HEK293 (cell line): ENCODE measurements around the gene C8B.

Experiments used
- CTCF ChIA-PET: fragments of 350-600 bp; formaldehyde crosslinking; extraction: SDS; loops from one replicate; lab custom pipeline; 2021; ENCODE audit warnings: antibody characterized with exemption; lab: Yijun Ruan, JAX
- POLR2A ChIA-PET: fragments of 300-600 bp; formaldehyde crosslinking; extraction: SDS; loops from one replicate; lab custom pipeline; 2020; ENCODE audit warnings: antibody characterized with exemption, inconsistent platforms; lab: Yijun Ruan, JAX
- H3K27ac ChIP-seq: fragments of 200-500 bp; sonication (Bioruptor generic); 2 replicates; pipeline ENCODE4 v1.5.1; 2014; ENCODE audit warnings: low read depth, low read length, control low read depth, inconsistent platforms; ENCODE audit errors: extremely low read depth
- H3K36me3 ChIP-seq, 2 experiments: fragments of 200-500 bp in 1 of 2; sonication (Bioruptor generic) in 1 of 2; 1 replicate in 1 of 2; 2 replicates in 1 of 2; pipeline ENCODE4 v1.5.1; 2014 to 2017; ENCODE audit warnings: inconsistent platforms in 2 of 2, low read length in 2 of 2; ENCODE audit not compliant: control insufficient read depth in 2 of 2, insufficient read depth in 1 of 2
- H3K4me1 ChIP-seq: fragments of 200-500 bp; sonication (Bioruptor generic); 2 replicates; pipeline ENCODE4 v1.5.1; 2014; ENCODE audit warnings: mild to moderate bottlenecking, low read length, inconsistent platforms; ENCODE audit not compliant: control insufficient read depth, insufficient read depth
- H3K4me3 ChIP-seq: 2 replicates; pipeline ENCODE4 v1.5.1; 2011; ENCODE audit warnings: low read depth, mild to moderate bottlenecking, control low read depth, low read length, moderate library complexity
- H3K9me3 ChIP-seq: fragments of 200-500 bp; sonication (Bioruptor generic); 2 replicates; pipeline ENCODE4 v1.5.1; 2014; ENCODE audit warnings: low read depth, low read length, inconsistent platforms; ENCODE audit not compliant: control insufficient read depth, insufficient read depth
- CTCF ChIP-seq: fragments of 450-650 bp; formaldehyde crosslinking; IDR thresholded peaks from 2 replicates; pipeline ENCODE4 v1.5.1; 2016; ENCODE audit warnings: missing biosample characterization, missing genetic modification characterization
- GFI1B ChIP-seq: fragments of 450-650 bp; formaldehyde crosslinking; IDR thresholded peaks from 2 replicates; pipeline ENCODE4 v1.5.1; 2016; ENCODE audit warnings: missing biosample characterization, missing genetic modification characterization
- KLF10 ChIP-seq: fragments of 450-650 bp; IDR thresholded peaks from 2 replicates; pipeline ENCODE4 v1.5.1; 2018; ENCODE audit warnings: missing biosample characterization, mild to moderate bottlenecking, missing genetic modification characterization
- PRDM4 ChIP-seq: fragments of 450-650 bp; formaldehyde crosslinking; IDR thresholded peaks from 2 replicates; pipeline ENCODE4 v1.5.1; 2017; ENCODE audit warnings: missing biosample characterization, missing genetic modification characterization
- SETDB1 ChIP-seq: IDR thresholded peaks from one replicate; pipeline ENCODE4 v1.6.1; 2017; ENCODE audit warnings: mild to moderate bottlenecking, low read length, moderate library complexity, mixed read lengths; ENCODE audit not compliant: insufficient read length
- SP3 ChIP-seq: fragments of 450-650 bp; formaldehyde crosslinking; IDR thresholded peaks from 2 replicates; pipeline ENCODE4 v1.5.1; 2016; ENCODE audit warnings: missing biosample characterization, missing genetic modification characterization
- ZBTB26 ChIP-seq: fragments of 450-650 bp; formaldehyde crosslinking; optimal IDR thresholded peaks from 2 replicates; pipeline ENCODE3; 2016; ENCODE audit warnings: missing biosample characterization, mild to moderate bottlenecking, missing genetic modification characterization
- ZBTB8A ChIP-seq: fragments of 450-650 bp; formaldehyde crosslinking; IDR thresholded peaks from 2 replicates; pipeline ENCODE4 v1.5.1; 2016; ENCODE audit warnings: missing biosample characterization, missing genetic modification characterization
- ZNF202 ChIP-seq: fragments of 450-650 bp; formaldehyde crosslinking; IDR thresholded peaks from 2 replicates; pipeline ENCODE4 v1.5.1; 2016; ENCODE audit warnings: missing biosample characterization, missing genetic modification characterization, borderline replicate concordance
- ZNF211 ChIP-seq: fragments of 450-650 bp; formaldehyde crosslinking; IDR thresholded peaks from 2 replicates; pipeline ENCODE4 v1.5.1; 2016; ENCODE audit warnings: low read depth, missing biosample characterization, missing genetic modification characterization
- ZNF23 ChIP-seq: fragments of 450-650 bp; formaldehyde crosslinking; IDR thresholded peaks from 2 replicates; pipeline ENCODE4 v1.5.1; 2016; ENCODE audit warnings: missing biosample characterization, missing genetic modification characterization, borderline replicate concordance
- ZNF24 ChIP-seq: fragments of 450-650 bp; formaldehyde crosslinking; IDR thresholded peaks from 2 replicates; pipeline ENCODE4 v1.5.1; 2016; ENCODE audit warnings: missing biosample characterization, missing genetic modification characterization
- ZNF280C ChIP-seq: fragments of 450-650 bp; formaldehyde crosslinking; IDR thresholded peaks from 2 replicates; pipeline ENCODE4 v1.5.1; 2016; ENCODE audit warnings: missing biosample characterization, missing genetic modification characterization
- ZNF302 ChIP-seq: fragments of 450-650 bp; formaldehyde crosslinking; IDR thresholded peaks from 2 replicates; pipeline ENCODE4 v1.5.1; 2016; ENCODE audit warnings: missing biosample characterization, missing genetic modification characterization, low read depth
- ZNF324 ChIP-seq: fragments of 450-650 bp; formaldehyde crosslinking; IDR thresholded peaks from 2 replicates; pipeline ENCODE4 v1.5.1; 2016; ENCODE audit warnings: missing biosample characterization, missing genetic modification characterization
- ZNF37A ChIP-seq: fragments of 450-650 bp; IDR thresholded peaks from 2 replicates; pipeline ENCODE4 v1.5.1; 2018; ENCODE audit warnings: missing biosample characterization, missing genetic modification characterization
- ZNF514 ChIP-seq: fragments of 450-650 bp; formaldehyde crosslinking; IDR thresholded peaks from 2 replicates; pipeline ENCODE4 v1.5.1; 2016; ENCODE audit warnings: missing biosample characterization, missing genetic modification characterization
- ZNF621 ChIP-seq: fragments of 450-650 bp; formaldehyde crosslinking; IDR thresholded peaks from 2 replicates; pipeline ENCODE4 v1.5.1; 2017; ENCODE audit warnings: missing biosample characterization, missing genetic modification characterization
- ZNF645 ChIP-seq: fragments of 450-650 bp; formaldehyde crosslinking; IDR thresholded peaks from 2 replicates; pipeline ENCODE4; 2016; ENCODE audit warnings: missing biosample characterization, missing genetic modification characterization
- ZNF660 ChIP-seq: fragments of 450-650 bp; IDR thresholded peaks from 2 replicates; pipeline ENCODE4 v1.5.1; 2018; ENCODE audit warnings: missing biosample characterization, mild to moderate bottlenecking, missing genetic modification characterization
- ZNF670 ChIP-seq: fragments of 450-650 bp; formaldehyde crosslinking; IDR thresholded peaks from 2 replicates; pipeline ENCODE4 v1.5.1; 2016; ENCODE audit warnings: missing biosample characterization, missing genetic modification characterization, low read depth
- ZNF692 ChIP-seq: fragments of 450-650 bp; formaldehyde crosslinking; IDR thresholded peaks from 2 replicates; pipeline ENCODE4 v1.5.1; 2016; ENCODE audit warnings: missing biosample characterization, missing genetic modification characterization

Gene C8B

GRCh38 chr1:56961426-56961825, 4.4 kb downstream of the C8B start:
- Histone ChIP-seq H3K9me3 (no peaks in the 10 kb centered on the region), H3K4me1 (no peaks in the 10 kb centered on the region), H3K36me3 (no peaks in the 10 kb centered on the region), H3K4me3 (no peak overlapping the region)
- POLR2A ChIA-PET = no interaction called here
- TF ChIP-seq ZNF37A (tag by site-specific recombination) (no peak), ZNF280C (tag by site-specific recombination) (no peak), ZNF24 (tag by site-specific recombination) (no peak), GFI1B (tag by site-specific recombination) (no peak)
- TF ChIP-seq, all 188 proteins: peak for 0
- no peak overlapping the region for H3K27ac ChIP-seq
- CTCF ChIA-PET = no interaction called here

GRCh38 chr1:56958526-56958925, 7.3 kb downstream of the C8B start:
- Histone ChIP-seq H3K36me3 (no peaks in the 10 kb centered on the region), H3K9me3 (no peaks in the 10 kb centered on the region), H3K4me3 (no peak overlapping the region), H3K4me1 (no peaks in the 10 kb centered on the region), H3K27ac (no peak overlapping the region)
- ChIA-PET CTCF (interaction anchor here (0.6 kb wide), 1 partner anchor 9 kb away, joined by 3 read pairs; no protein-coding TSS in a partner anchor), POLR2A (no interaction called here)
- TF ChIP-seq ZNF621 (tag by site-specific recombination) = no peak
- no peak for TF ChIP-seq ZNF645 (tag by site-specific recombination)
- no peak for TF ChIP-seq ZBTB8A
- no peak for TF ChIP-seq PRDM4 (tag by site-specific recombination)
- TF ChIP-seq CTCF (tag by site-specific recombination) = no peak
- TF ChIP-seq SETDB1 = no peak
- no peak for TF ChIP-seq ZNF692 (tag by site-specific recombination)
- TF ChIP-seq KLF10 (tag by site-specific recombination) = no peak
- no peak for TF ChIP-seq ZNF514 (tag by site-specific recombination)
- no peak for TF ChIP-seq ZNF324 (tag by site-specific recombination)
- TF ChIP-seq ZNF202 = no peak
- no peak for TF ChIP-seq ZNF660 (tag by site-specific recombination)
- TF ChIP-seq ZNF280C (tag by site-specific recombination) = no peak
- no peak for TF ChIP-seq ZNF302 (tag by site-specific recombination)
- no peak for TF ChIP-seq ZNF211 (tag by site-specific recombination)
- no peak for TF ChIP-seq SP3 (tag by site-specific recombination)
- no peak for TF ChIP-seq ZNF23
- no peak for TF ChIP-seq ZNF670 (tag by site-specific recombination)
- TF ChIP-seq ZBTB26 = no peak
